ENCODE measurements around the gene LRIG2. TPM values are rescaled to one million over a fixed set of nuclear protein-coding genes. Genes with fewer than 3 reads are reported as not detected.
"Not testable (repeated sequence)": the region's sequence is repeated elsewhere in the genome, so short reads cannot be mapped to it uniquely, and the experiment has no call there.

LRIG2 gene
- total and polyA plus RNA-seq, 2 of the 4 experiments (the other 2 are of a cell fraction) = 4.3 to 9.0 TPM

GRCh38 chr1:113158743-113159142, 85.7 kb downstream of the LRIG2 start:
- 100% methylated on average over 1 of the region's 6 CpGs; no CpG with 5 or more reads in 1 of the 2 experiments for WGBS, 2 experiments (ENCODE audit: extremely low coverage in 2 of 2, insufficient read length in 1 of 2)
- H2AFZ ChIP-seq (replicated peaks; ENCODE audit: low read length, poor library complexity); H3K36me3 ChIP-seq (ENCODE audit: control insufficient read depth, insufficient read depth, low read length); DNase-seq; H3K9me3 ChIP-seq (ENCODE audit: control insufficient read depth, insufficient read depth, low read length); H2BK5ac ChIP-seq (ENCODE audit: low read depth, low read length, poor library complexity, severe bottlenecking); H4K20me1 ChIP-seq (ENCODE audit: insufficient read depth, low read length); H3K56ac ChIP-seq (ENCODE audit: extremely low read depth, insufficient read depth, low read length); H3K4me2 ChIP-seq (ENCODE audit: low read depth, low read length); H3K27me3 ChIP-seq (ENCODE audit: control insufficient read depth, insufficient read depth, low read length); H2AK9ac ChIP-seq (replicated peaks; ENCODE audit: low read depth, low read length, poor library complexity); CTCF ChIA-PET; H3K27ac ChIP-seq (ENCODE audit: insufficient read depth, low read length); POLR2A ChIA-PET (ENCODE audit: unreplicated experiment); H2BK15ac ChIP-seq (ENCODE audit: low read depth, low read length); in situ Hi-C loops (cut with MboI; ENCODE audit: low sequenced_read_pairs); H3K18ac ChIP-seq (ENCODE audit: low read depth, low read length); H3K9ac ChIP-seq (ENCODE audit: low read depth, low read length); H2BK20ac ChIP-seq (ENCODE audit: low read depth, low read length); H3K9me1 ChIP-seq (ENCODE audit: insufficient read depth, low read length); BruUV-seq (replicated peaks); H3K4ac ChIP-seq (ENCODE audit: low read depth, low read length); ATAC-seq (ENCODE audit: low read depth); H4K5ac ChIP-seq (ENCODE audit: low read depth, low read length); H2AK5ac ChIP-seq (ENCODE audit: low read depth, low read length); H3K23ac ChIP-seq (ENCODE audit: low read depth, low read length); H3K79me1 ChIP-seq (ENCODE audit: low read depth in 1 of 2, low read length in 2 of 2); H3K14ac ChIP-seq (replicated peaks; ENCODE audit: low read depth, low read length); H3K4me1 ChIP-seq (ENCODE audit: control insufficient read depth, insufficient read depth, low read length); intact Hi-C loops (cut with micrococcal nuclease); dilution Hi-C loops (cut with HindIII; ENCODE audit: low sequenced_read_pairs, unreplicated experiment); H4K8ac ChIP-seq (ENCODE audit: low read depth in 2 of 2, low read length in 2 of 2); H2BK120ac ChIP-seq (ENCODE audit: low read depth, low read length); H3K4me3 ChIP-seq (ENCODE audit: insufficient read depth, low read depth, low read length); H4K91ac ChIP-seq (ENCODE audit: insufficient read depth, low read depth, low read length): not testable (repeated sequence)

Measured in IMR-90 (cell line).